A549 treated with Hydrocortisone at 1 μM for 4 hours (cell line): ENCODE measurements around the gene WBP4. TPM values are rescaled to one million over a fixed set of nuclear protein-coding genes. Genes with fewer than 3 reads are reported as not detected.

Experiments used
- total RNA-seq: library from RNA; stranded (reverse); fragments of 200-300 nt; extraction: Qiagen RNA extraction; gene quantifications from 5 replicates; pipeline ENCODE4 v1.2.3, GENCODE V29; 2022

The WBP4 gene
- total RNA-seq: 7.8 to 9.5 TPM (median 8.0 TPM) in 5 replicates

GRCh38 chr13:41061075-41061913, at the start of gene WBP4:
WBP4 (plus strand) TSS chr13:41061509; CDS start chr13:41061674, 165 bp downstream.

GRCh38 chr13:41019011-41019487, 42.3 kb upstream of the WBP4 start, which contains the start of gene ELF1:
ELF1 (minus strand) TSS chr13:41019316; CDS start chr13:40982054, 37,262 bp downstream.

GRCh38 chr13:41132512-41133152, 71.3 kb downstream of the WBP4 start, which contains the start of gene KBTBD6:
KBTBD6 (minus strand) TSS chr13:41132802; CDS start chr13:41132511, 291 bp downstream.

Other genes starting within 250 kb of the WBP4 start
- gene ELF1, start 42.2 kb upstream of the WBP4 start, total RNA-seq: 32.2 to 47.4 TPM (median 37.0 TPM) in 5 replicates
- gene KBTBD6, start 71.3 kb downstream of the WBP4 start, total RNA-seq: 4.5 to 5.8 TPM (median 5.0 TPM) in 5 replicates
- gene KBTBD7, start 133.1 kb downstream of the WBP4 start, total RNA-seq: 2.2 to 3.0 TPM (median 2.5 TPM) in 5 replicates
- gene MTRF1, start 202.1 kb downstream of the WBP4 start, total RNA-seq: 4.9 to 6.6 TPM (median 5.8 TPM) in 5 replicates
- gene NAA16, start 249.8 kb downstream of the WBP4 start, total RNA-seq: 6.2 to 8.6 TPM (median 8.0 TPM) in 5 replicates